Lower leg skin (tissue), 4 donors: ENCODE results near the gene SPP2. TPM values are rescaled to one million over a fixed set of nuclear protein-coding genes. Genes with fewer than 3 reads are reported as not detected.

Source experiments
- DNase-seq, 2 donors: peaks; one replicate each; pipeline ENCODE4 v3.0.0-alpha.2; 2019; ENCODE audit warnings: low spot score in 2 of 2
- H3K4me3 ChIP-seq: fragments of 200-600 bp; sonication (generic); 2 replicates; pipeline ENCODE4 v1.5.1; 2017; ENCODE audit warnings: mild to moderate bottlenecking, low read depth; ENCODE audit not compliant: poor library complexity, severe bottlenecking
- CTCF ChIP-seq, 3 donors: fragments of 450-650 bp; IDR thresholded peaks; one replicate each; pipeline ENCODE4 v1.5.1; 2016; ENCODE audit warnings: antibody characterized with exemption in 3 of 3, mild to moderate bottlenecking in 3 of 3, moderate library complexity in 2 of 3
- POLR2A ChIP-seq, 2 donors: fragments of 450-650 bp; IDR thresholded peaks; one replicate each; pipeline ENCODE4 v1.6.1; 2016 to 2017; ENCODE audit warnings: antibody characterized with exemption in 2 of 2, mild to moderate bottlenecking in 1 of 2, moderate library complexity in 1 of 2
- WGBS, 2 donors: methylation state at CpG; one replicate each; pipeline ENCODE4 v1.1.5; 2018; 5-methylcytosine and 5-hydroxymethylcytosine counted together
- intact Hi-C: fragments of 100-400 bp; cut with DNase I; formaldehyde crosslinking; loops from one replicate; pipeline ENCODE4 v1.15.0; 2023; ENCODE audit warnings: low total_unique reads
- total RNA-seq, 4 donors: library from RNA; depleted of rRNA; stranded (reverse); fragments of >200 nt; gene quantifications; one replicate each; pipeline ENCODE4 v1.1.0, GENCODE V29; 2016

The SPP2 gene
- total RNA-seq, 4 donors from 2014 or later = not detected

DNA sequence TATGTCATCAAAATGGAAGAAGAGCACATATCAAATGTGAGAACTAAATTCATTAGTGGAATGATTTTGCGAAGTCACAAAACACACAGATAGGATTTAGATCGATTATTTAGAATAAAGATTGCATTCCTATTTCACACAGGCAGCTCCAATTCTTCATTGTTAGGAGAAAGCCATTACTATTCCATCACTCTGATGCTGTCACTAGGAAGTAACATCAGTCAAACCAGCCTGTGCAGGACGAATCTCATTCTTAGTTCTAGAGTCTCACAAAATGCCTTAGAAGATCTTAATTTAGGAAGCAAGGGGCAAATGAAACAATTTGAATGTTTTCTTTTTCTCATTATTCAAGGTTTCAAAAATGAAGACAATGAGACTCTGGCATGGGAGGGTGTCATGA lies 44.0 kb upstream of the SPP2 start:
- no peak for TF ChIP-seq POLR2A (IDR thresholded peaks at IDR 0.05)
- no peak for TF ChIP-seq CTCF (IDR thresholded peaks at IDR 0.05)
- DNase-seq = no peak
- H3K4me3 ChIP-seq = no peak overlapping the region
- 79 to 90% methylated on average over 3 of the region's 3 CpGs for WGBS, 2 donors
- intact Hi-C loops = no loop called here

DNA sequence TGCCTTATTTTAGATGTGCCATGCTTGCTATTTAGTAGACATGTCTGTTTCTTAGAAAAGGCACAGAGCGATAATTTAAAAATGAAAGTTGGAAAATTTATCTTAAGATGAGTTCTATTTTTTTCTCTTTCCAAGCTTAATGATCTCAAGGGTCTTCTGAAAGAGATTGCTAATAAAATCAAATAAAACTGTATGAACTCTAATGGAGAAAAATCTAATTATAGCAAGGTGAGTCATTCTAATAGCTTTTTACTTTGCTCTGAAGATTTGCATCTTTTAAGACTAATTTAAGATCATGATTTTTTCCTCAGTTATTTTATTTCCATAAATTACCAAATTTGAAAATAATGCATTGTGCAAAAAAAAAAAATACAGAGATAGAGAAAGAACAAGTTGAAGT lies 36.1 kb upstream of the SPP2 start:
- TF ChIP-seq CTCF (IDR thresholded peaks at IDR 0.05) (no peak), POLR2A (IDR thresholded peaks at IDR 0.05) (no peak)
- 96 to 100% methylated on average over 1 of the region's 1 CpG for WGBS, 2 donors
- no peak overlapping the region for H3K4me3 ChIP-seq
- intact Hi-C loops = no loop called here
- DNase-seq = no peak

GRCh38 chr2:234015861-234016260 lies 34.6 kb upstream of the SPP2 start:
- TF ChIP-seq POLR2A (IDR thresholded peaks at IDR 0.05) (no peak), CTCF (IDR thresholded peaks at IDR 0.05) (no peak)
- WGBS, 2 donors = 82 to 83% methylated on average over 3 of the region's 3 CpGs

DNA sequence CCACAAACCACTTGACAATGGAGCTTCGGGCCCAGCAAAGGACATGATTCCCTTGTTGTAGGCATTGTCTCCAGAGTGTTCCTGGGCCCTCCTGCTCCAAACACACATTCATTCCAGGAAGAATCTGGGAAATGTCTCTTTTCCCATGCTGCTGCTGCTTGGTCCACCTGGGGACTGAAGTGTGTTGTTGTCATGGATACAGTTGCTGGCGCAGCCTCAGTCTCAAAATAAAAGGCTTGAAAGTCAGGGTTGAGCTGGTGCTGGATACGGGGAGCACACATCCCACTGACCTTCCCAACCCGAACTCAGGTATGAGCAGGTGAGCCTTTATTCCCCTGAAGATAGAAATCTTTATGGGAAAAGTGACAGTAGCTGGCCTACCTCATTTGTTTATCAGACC lies 30.6 kb upstream of the SPP2 start:
- WGBS, 2 donors = 99 to 100% methylated on average over 4 of the region's 4 CpGs
- H3K4me3 ChIP-seq = no peak overlapping the region
- TF ChIP-seq POLR2A (IDR thresholded peaks at IDR 0.05) = no peak
- no peak for TF ChIP-seq CTCF (IDR thresholded peaks at IDR 0.05)
- intact Hi-C loops = no loop called here
- no peak for DNase-seq

More at GRCh38 chr2:234015861-234016260, 34.6 kb upstream of the SPP2 start:
- intact Hi-C loops = no loop called here
- DNase-seq = no peak
- H3K4me3 ChIP-seq = no peak overlapping the region

GRCh38 chr2:234020332-234020731 lies 30.2 kb upstream of the SPP2 start:
- TF ChIP-seq POLR2A (IDR thresholded peaks at IDR 0.05) = no peak
- no peak for TF ChIP-seq CTCF (IDR thresholded peaks at IDR 0.05)
- WGBS, 2 donors = 86 to 91% methylated on average over 2 of the region's 2 CpGs
- intact Hi-C loops = no loop called here
- no peak overlapping the region for H3K4me3 ChIP-seq
- no peak for DNase-seq

DNA sequence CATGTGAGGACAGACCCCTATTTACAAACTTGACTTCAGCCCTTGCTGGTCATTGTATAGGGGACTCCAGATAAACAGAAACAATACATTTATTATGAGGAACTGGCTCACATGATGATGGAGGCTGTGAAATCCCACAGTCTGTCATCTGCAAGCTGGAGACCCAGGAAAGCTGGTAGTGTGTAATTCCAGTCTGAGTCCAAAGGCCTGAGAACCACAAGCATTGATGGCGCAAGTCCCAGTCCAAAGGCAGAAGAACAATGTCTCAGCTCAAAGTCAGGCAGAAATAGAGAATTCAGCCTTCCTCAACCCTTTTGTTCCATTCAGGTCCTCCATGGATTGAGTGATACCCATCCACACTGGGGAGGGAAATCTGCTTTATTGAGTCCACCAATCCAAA lies 28.1 kb upstream of the SPP2 start:
- DNase-seq = no peak
- intact Hi-C loops = no loop called here
- no peak for TF ChIP-seq POLR2A (IDR thresholded peaks at IDR 0.05)
- no peak for TF ChIP-seq CTCF (IDR thresholded peaks at IDR 0.05)
- no peak overlapping the region for H3K4me3 ChIP-seq
- WGBS, 2 donors = 93 to 100% methylated on average over 1 of the region's 1 CpG
